Measurements from ENCODE around the gene NDUFA9. TPM values are rescaled to one million over a fixed set of nuclear protein-coding genes. Genes with fewer than 3 reads are reported as not detected.

Gene NDUFA9
- total RNA-seq, 1 donor from 2014 or later, result 125 TPM

DNA sequence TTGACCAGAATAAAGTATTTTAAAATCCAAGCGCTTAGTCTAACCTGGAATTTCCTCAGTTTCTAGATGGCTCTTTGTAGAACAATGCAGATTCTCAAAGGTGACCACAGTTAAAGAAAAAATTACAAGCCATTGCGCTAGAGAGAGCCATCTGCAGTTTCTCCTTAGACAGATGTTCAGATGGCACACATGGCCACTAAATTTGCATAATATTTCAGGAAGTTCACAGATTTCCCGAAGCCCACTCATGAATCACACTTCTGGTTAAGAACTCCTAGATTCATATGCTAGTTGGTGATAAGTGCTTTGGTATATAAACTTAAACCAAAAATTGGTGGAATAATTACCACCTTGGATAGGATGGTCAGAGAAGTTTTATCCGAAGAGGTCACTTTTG is 812 bp upstream of the NDUFA9 start:
- peak overlapping the region; percentile 89 for H3K4me3 Mint-ChIP-seq
- ATAC-seq (ENCODE audit: low read depth) (peak; percentile 29), DNase-seq (no peak)

DNA sequence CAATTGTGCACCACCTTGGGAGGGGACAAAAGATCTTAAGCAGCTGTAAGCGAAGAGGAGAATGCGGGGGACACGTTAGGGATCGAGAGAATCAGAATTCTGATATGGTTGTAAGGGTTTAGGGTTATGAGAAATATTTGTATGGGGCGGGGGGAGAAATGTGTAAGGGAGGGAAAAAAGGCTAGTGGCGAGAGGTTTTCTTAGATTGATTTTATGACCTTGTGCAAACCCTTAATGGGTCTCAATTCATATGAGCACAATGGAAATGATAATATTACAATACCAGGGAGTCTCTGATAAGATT is 396 bp downstream of the NDUFA9 start:
- intact Hi-C loops (cut with micrococcal nuclease), result loop anchor here (1.0 to 5.0 kb wide), 5 partner anchors 82 to 776 kb away; partner anchors contain the start of genes PARP11, RAD51AP1 and TIGAR
- H3K27me3 Mint-ChIP-seq, result no peaks in the 10 kb centered on the region
- ChIA-PET POLR2A (interaction anchor here (0.7 to 1.9 kb wide), 8 partner anchors 41 to 374 kb away, joined by 3 to 9 read pairs (median 4); partner anchors contain the start of gene RAD51AP1), CTCF (interaction anchor here (2.0 kb wide), 1 partner anchor 45 kb away, joined by 8 read pairs; no protein-coding TSS in a partner anchor)
- peak overlapping the region; percentile 88 for H3K27ac Mint-ChIP-seq
- H3K4me1 Mint-ChIP-seq, result peaks cover 46% of the 10 kb centered on the region
- ATAC-seq (ENCODE audit: low read depth) (no peak), DNase-seq (no peak)
- TF ChIP-seq, protein P1, sequence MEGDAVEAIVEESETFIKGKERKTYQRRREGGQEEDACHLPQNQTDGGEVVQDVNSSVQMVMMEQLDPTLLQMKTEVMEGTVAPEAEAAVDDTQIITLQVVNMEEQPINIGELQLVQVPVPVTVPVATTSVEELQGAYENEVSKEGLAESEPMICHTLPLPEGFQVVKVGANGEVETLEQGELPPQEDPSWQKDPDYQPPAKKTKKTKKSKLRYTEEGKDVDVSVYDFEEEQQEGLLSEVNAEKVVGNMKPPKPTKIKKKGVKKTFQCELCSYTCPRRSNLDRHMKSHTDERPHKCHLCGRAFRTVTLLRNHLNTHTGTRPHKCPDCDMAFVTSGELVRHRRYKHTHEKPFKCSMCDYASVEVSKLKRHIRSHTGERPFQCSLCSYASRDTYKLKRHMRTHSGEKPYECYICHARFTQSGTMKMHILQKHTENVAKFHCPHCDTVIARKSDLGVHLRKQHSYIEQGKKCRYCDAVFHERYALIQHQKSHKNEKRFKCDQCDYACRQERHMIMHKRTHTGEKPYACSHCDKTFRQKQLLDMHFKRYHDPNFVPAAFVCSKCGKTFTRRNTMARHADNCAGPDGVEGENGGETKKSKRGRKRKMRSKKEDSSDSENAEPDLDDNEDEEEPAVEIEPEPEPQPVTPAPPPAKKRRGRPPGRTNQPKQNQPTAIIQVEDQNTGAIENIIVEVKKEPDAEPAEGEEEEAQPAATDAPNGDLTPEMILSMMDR (IDR thresholded peaks at IDR 0.05), result no peak
- peaks cover 30% of the 10 kb centered on the region for H3K36me3 Mint-ChIP-seq (ENCODE audit: low read depth)
- no peaks in the 10 kb centered on the region for H3K9me3 Mint-ChIP-seq
- peak overlapping the region; percentile 89 for H3K4me3 Mint-ChIP-seq

More for the DNA sequence above, 812 bp upstream of the NDUFA9 start:
- Mint-ChIP-seq H3K27ac (peak overlapping the region; percentile 88), H3K9me3 (no peaks in the 10 kb centered on the region), H3K27me3 (no peaks in the 10 kb centered on the region), H3K36me3 (ENCODE audit: low read depth) (peaks cover 21% of the 10 kb centered on the region), H3K4me1 (peaks cover 51% of the 10 kb centered on the region)
- intact Hi-C loops (cut with micrococcal nuclease), result loop anchor here (1.0 to 5.0 kb wide), 3 partner anchors 44 to 327 kb away; partner anchors contain the start of gene TIGAR
- TF ChIP-seq, protein P1 (IDR thresholded peaks at IDR 0.05), result no peak
- POLR2A ChIA-PET, result interaction anchor here (0.8 to 1.9 kb wide), 7 partner anchors 10 to 113 kb away, joined by 3 to 9 read pairs (median 4); partner anchors contain the start of gene RAD51AP1
- CTCF ChIA-PET, result interaction anchor here (0.7 to 2.0 kb wide), 2 partner anchors 13 to 43 kb away, joined by 5 to 8 read pairs; no protein-coding TSS in a partner anchor

DNA sequence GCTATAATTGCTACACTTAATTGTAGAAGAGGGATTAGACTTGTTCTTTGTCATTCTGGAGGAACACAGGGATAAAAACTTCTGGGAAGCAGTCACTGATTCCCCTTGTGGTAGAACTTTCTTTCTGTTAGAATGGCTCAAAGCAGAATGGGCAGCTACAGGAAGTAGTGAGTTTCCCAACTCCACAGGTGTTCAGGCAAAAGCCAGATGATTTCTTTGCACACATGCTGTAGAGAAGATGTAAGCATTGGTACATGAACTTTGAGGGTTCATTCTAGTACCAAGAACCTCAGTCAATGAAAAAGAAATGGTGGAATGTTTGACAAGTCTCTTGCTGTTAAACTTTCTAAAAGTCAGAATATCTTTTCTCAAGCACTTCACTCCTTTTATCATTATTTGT is 4.3 kb downstream of the NDUFA9 start:
- TF ChIP-seq, protein P1 (IDR thresholded peaks at IDR 0.05), result no peak
- DNase-seq (no peak), ATAC-seq (ENCODE audit: low read depth) (no peak)
- no peak overlapping the region for H3K27ac Mint-ChIP-seq
- H3K9me3 Mint-ChIP-seq, result no peaks in the 10 kb centered on the region
- peaks cover 63% of the 10 kb centered on the region for H3K36me3 Mint-ChIP-seq (ENCODE audit: low read depth)
- POLR2A ChIA-PET, result no interaction called here
- H3K4me3 Mint-ChIP-seq, result no peak overlapping the region
- H3K27me3 Mint-ChIP-seq, result no peaks in the 10 kb centered on the region
- H3K4me1 Mint-ChIP-seq, result peaks cover 36% of the 10 kb centered on the region
- intact Hi-C loops (cut with micrococcal nuclease), result no loop called here
- CTCF ChIA-PET, result no interaction called here

DNA sequence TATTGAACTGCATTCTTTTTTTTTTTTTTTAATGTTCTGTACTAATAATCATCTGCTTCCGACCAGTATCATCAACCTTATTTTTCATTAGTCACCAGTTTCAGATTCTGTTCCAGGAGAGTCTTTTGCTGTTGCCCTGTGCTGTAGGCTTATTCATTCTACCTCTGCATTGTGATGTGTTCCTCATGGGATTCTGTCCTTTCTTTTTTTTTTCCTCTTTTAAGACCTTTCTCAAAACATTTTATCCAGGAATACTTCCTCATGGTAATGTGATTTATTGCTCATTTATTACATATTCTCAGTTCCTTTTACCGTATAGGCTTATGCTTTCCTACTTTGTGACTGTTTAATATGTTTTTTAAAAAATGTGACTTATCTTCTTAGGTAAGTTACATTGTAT is 4.8 kb downstream of the NDUFA9 start:
- intact Hi-C loops (cut with micrococcal nuclease), result no loop called here
- no peak overlapping the region for H3K4me3 Mint-ChIP-seq
- no peak for DNase-seq
- peaks cover 32% of the 10 kb centered on the region for H3K4me1 Mint-ChIP-seq
- CTCF ChIA-PET, result interaction anchor here (1.3 kb wide), 1 partner anchor 49 kb away, joined by 4 read pairs; no protein-coding TSS in a partner anchor
- no peak for ATAC-seq (ENCODE audit: low read depth)
- no peaks in the 10 kb centered on the region for H3K27me3 Mint-ChIP-seq
- H3K36me3 Mint-ChIP-seq (ENCODE audit: low read depth), result peaks cover 60% of the 10 kb centered on the region
- H3K9me3 Mint-ChIP-seq, result no peaks in the 10 kb centered on the region
- no peak overlapping the region for H3K27ac Mint-ChIP-seq
- POLR2A ChIA-PET, result no interaction called here
- TF ChIP-seq, protein P1 (IDR thresholded peaks at IDR 0.05), result no peak

DNA sequence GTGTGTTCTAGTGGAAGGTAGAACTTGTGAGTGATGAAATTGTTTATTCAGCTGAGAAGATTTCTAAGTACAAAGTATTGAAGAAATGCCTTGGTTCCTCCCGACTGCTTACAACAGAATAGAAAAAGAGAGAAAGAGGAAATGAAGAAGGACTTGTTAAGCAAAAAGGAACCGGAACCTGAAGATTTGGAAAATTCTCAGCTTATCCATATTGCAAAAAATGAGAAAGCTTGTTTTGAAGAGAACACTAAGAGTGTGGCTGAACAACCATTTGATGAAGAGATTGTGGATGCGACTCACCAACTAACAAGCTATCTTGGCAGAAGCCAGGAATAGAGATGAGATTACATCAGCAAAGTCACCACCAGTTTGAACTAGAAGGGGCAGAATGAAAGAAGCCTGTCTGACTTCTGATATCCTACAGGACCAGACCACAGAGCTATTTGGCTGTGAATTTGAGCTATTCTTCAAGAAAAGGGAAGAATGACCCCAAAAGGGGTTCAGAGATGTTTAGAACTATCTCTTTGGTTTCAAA is 15.1 kb downstream of the NDUFA9 start:
- ATAC-seq (ENCODE audit: low read depth), result no peak
- POLR2A ChIA-PET, result no interaction called here
- Mint-ChIP-seq H3K4me3 (no peak overlapping the region), H3K36me3 (ENCODE audit: low read depth) (peaks cover 28% of the 10 kb centered on the region), H3K4me1 (no peaks in the 10 kb centered on the region), H3K27me3 (no peaks in the 10 kb centered on the region), H3K9me3 (no peaks in the 10 kb centered on the region), H3K27ac (no peak overlapping the region)
- TF ChIP-seq, protein P1 (IDR thresholded peaks at IDR 0.05), result no peak
- CTCF ChIA-PET, result no interaction called here
- no peak for DNase-seq
- intact Hi-C loops (cut with micrococcal nuclease), result no loop called here
